GF-D8 (cell line): Measurements from ENCODE around the gene ADGRA1.

Experiments
- DNase-seq: peaks from one replicate; lab custom pipeline; 2025; lab: John Stamatoyannopoulos, UW

The ADGRA1 gene

DNA sequence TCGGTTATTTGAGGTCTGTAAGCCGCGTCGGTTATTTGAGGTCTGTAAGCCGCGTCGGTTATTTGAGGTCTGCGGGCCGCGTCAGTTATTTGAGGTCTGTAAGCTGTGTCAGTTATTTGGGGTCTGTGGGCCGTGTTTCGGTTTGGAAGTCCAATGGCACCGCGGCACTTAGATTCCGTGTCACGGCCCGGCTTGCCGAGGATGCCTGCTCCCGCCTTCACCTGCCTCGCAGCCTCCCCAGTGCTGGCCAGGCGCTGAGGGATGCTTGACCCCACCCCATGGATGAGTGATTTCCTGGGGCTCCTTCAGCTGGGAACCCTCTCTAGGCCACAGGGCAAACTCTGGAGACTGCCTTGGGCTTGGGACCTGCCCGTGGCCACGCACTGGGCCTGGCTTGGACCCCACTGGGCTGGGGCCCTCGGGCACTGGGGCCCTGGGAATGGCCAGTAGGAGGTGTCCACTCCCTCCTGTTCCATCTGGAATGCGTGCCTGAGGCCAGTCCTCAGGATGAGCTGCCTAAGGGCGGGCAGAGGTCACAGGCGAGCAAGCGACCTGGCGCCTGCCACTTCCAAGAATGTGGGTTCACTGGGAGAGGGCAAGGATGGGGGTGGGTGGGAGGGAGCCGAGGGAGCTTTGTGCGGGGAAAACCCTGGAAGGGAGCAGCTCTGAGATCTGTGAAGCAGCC, 25.6 kb downstream of the ADGRA1 start:
- DNase-seq: no peak

DNA sequence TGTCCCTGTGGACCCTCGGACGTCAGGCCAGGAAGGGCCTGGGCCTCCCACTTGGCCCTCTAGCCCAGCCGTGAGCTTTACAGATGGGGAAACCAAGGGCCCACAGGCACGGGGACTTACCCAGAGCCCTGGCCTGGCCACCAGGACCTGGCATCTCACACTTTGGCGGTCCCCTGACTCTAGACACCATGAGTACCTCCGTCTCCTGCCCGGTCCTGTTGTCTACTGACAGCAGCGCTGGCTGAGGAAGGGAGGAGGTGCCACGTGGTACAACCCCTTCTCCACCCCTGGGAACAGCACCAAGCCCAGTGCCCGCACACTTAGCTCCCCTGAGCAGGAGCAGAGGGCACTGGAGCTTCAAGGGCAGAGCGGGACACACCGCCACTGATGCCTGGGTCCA, 26.1 kb downstream of the ADGRA1 start:
- DNase-seq: no peak

DNA sequence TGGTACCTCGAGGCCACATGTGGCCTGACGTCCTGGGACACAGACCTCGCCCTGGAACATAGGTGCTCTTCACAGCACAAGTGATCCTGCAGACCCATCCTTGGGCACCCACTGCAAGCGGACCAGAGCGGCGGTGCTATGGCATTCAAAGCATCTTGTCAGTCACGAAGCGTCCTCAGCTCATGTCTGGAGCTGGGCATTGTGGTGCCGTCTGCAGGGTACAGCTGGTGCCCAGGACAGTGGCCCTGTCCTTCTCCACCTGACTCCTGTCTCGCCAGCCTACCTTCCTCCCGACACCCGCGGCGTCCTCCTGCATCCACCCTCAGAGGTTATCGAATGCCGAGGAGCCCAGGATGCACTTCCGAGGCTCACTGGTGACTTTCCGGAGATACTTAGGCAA, 26.5 kb downstream of the ADGRA1 start:
- DNase-seq: no peak

DNA sequence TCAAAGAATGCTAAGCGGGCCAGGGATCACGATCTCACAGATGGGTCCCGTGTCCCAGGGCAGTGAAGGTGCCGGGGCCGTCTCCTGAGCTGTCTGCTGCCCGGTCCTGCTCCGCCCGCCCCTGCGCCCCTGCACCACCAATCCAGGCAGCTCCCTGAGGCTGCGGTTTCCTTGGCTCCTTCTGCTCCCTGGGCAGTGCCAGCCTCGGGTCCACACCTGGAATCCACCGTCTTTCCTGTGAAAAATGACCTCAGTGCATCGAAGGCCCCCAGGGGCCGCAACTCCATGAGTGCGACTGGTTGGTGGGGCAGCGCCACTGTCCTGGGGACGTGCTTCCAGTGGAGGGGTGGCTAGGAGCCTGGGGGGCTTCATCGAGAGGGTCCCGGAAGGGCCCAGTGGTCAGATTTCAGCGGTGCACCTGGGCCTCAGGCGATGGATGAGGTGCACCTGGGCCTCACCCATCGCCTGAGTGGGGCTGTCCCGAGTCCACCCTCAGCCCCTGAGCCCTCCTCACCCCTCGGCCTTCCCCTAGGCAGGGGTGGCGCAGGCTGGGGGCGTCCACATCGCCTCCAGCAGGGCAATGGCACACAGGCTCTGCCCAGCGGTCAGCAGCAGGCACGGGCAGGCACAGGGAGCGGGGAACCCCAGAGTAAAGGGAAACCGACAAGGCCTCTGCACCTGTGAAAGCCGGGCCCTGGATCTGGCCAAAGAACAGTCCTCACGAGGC, 27.2 kb downstream of the ADGRA1 start:
- DNase-seq: no peak

DNA sequence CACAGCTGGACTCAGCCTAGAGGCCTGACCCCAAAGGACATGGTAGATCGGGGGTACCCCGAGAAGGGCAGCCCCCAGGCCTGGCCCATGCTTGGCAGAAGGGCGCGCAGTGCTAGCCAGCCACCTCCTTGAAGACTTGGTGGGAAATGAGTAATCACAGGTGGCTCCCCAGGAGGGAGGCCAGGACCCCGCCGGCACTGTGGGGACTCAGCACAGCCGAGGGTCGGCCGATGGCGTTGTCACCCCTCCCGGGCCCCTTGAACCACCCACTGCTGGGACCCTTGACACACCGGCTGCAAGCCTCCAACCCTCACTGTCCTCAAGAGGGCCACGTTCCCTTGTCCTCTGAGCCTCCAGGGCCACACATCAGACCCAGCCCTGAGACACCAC, 27.7 kb downstream of the ADGRA1 start:
- no peak for DNase-seq

DNA sequence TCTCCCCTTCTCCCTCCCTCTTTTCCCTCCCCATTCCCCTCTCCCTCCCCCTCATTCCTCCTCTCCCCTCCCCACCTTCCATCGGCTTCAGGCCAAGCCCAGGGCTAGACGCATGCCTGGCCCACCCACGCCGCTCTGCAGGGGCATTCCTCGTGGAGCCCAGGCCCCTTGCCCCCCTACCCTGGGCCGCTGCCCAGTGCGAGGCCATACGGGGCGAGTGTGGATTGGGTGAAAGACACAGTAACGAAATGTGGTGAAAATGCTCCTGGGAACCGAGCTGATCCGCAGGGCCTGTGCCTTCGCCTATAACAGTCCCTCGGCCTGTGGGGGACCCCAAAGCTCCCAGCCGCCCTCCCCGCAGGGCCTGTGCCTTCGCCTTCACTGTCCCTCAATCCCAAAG, 28.3 kb downstream of the ADGRA1 start:
- DNase-seq: no peak

DNA sequence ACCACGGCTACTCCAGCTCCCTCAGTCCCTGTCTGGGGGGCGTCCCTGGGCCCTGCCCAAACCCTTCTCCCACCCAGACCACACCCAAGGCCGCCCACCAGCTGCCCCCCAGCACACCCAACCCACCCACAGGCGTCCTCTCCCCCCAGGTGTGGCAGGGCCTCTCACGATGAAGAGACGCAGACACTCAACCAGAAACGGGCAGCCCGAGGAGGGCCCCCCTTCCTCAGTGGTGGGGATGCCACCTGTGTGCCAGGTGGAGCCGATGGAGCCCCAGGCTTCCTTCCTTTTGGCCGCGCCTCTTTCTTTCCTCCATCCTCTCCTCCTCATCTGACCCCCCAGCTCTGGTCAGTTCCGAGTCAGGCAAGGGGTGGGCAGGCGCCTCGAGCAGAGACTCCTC, 28.7 kb downstream of the ADGRA1 start:
- DNase-seq: no peak

DNA sequence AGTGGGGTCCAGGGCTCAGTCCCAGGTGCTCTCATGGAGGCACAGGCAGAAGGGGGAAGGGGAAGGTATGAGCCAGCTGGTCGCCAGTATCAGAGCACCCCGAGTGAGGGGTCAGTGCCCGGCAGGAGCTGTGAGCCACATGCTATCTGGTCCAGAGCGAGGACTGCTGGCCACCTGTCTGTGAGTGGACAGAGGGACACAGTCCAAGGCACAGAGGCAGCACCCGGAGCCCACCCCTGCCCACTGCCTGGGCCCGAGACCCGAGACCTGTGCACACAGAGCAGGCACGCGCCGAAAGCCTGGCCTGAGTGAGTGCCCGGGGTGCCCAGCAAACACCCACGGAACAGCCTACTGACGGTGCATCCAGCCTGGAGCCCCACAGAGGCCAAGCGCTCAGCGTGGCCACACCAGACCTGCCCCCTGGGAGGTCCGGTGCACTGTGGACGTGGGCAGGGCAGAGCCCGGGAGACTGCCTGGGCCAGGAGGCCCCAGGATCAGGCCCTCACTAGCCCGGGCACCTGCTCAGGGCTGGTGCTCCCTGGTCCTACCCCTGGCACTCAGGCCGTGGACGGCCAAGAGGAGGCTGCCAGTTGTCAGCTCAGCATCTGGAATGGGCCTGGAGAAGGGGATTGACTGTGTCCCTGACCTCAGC, 29.4 kb downstream of the ADGRA1 start:
- no peak for DNase-seq

DNA sequence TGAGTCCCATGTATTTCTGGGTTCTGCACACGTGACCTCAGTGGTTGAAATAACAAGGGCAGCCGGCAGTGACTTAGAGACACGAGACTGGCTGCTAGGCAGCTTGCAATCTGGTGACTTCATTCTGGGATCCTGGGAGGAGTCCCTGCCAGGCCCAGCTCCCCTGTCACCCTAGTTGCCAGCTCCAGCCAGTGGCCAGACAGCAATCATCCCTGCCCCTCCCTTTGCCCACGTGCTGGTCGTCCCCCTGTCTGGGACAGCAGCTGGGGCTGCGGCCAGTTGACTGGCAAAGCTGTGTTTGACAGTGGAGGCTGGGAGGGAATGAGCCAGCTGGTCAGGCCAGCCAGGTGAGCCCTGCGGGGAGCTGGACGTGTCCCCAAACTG, 30.0 kb downstream of the ADGRA1 start:
- no peak for DNase-seq

DNA sequence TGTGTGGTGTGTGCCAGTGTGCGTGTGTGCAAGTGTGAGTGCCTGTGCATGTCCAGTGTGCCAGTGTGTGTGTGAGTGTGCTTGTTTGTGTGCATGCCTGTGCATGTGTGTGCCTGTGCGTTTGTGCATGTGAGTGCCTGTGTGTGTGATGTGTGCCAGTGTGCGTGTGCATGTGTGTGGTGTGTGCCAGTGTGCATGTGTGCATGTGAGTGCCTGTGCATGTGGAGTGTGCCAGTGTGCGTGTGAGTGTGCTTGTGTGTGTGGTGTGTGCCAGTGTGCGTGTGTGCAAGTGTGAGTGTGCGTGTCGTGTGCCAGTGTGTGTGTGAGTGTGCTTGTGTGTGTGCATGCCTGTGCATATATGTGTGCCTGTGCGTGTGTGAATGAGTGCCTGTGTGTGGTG, 33.8 kb downstream of the ADGRA1 start:
- no peak for DNase-seq

DNA sequence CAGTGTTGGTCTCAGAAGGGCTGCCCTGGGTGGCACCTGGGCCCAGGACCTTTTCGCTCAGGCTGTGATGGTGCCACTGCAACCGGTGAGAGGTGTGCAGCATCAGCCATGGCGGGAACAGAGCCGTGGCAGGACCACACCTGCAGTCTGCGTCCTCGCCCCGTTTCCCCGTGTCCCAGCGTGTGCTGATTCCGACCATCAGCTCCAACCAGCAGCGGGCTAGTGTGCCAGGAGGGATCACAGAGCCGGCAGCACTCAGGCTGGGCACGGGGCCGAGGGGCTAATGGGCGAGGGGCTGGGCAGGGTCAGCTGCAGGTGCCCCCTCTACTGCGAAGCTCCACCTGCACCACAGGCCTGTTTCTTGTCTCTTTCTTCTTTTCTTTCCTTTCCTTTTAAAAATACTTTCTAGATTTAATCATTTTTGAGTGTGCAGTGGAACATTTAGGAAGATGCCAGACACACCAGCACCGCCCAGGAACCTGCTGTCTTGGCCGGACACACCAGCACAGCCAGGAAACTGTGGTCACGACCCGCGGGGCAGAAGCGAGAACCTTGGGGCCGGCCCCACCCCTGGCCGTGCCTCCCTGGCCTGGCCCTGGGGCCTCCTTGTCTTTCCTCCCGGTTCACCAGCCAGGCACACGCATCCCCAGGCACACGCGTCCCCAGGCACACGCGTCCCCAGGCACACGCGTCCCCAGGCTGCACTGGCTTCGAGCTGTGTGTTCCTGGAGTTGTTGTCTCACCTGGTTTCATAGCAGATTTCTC, 34.6 kb downstream of the ADGRA1 start:
- no peak for DNase-seq

DNA sequence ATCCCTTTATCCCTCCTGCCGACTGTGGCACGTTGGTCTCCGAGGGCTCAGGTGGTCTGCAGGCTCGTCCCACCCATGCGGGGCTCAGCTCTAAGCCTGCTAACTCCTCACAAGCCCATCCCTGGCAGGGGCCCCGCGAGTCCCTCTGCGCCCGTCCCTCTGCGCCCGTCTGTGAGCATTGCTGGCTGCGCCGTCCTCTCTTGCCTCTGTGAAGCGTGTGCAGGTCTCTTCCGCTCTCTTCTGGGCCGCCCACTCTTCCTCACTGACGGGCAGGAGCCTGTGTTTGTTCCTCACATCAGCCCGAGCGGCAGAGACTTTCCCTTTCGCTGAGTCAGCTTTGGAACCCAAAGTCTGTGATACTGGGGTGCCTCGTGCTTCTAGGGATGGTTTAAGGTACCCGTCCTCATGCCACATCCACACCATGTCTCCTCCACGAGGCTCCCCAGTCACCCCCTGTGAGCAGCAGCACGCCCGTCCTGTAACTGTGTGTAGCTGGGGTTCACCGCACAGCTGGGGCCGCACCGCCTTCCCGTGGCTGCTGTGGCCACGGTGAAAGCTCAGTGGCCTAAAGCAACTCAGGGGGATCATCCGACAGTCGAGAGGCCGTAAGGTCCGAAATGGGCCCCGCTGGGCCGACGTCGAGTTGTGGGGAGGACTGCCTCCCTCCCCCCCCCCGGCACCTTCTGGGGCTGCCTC, 35.5 kb downstream of the ADGRA1 start:
- no peak for DNase-seq

DNA sequence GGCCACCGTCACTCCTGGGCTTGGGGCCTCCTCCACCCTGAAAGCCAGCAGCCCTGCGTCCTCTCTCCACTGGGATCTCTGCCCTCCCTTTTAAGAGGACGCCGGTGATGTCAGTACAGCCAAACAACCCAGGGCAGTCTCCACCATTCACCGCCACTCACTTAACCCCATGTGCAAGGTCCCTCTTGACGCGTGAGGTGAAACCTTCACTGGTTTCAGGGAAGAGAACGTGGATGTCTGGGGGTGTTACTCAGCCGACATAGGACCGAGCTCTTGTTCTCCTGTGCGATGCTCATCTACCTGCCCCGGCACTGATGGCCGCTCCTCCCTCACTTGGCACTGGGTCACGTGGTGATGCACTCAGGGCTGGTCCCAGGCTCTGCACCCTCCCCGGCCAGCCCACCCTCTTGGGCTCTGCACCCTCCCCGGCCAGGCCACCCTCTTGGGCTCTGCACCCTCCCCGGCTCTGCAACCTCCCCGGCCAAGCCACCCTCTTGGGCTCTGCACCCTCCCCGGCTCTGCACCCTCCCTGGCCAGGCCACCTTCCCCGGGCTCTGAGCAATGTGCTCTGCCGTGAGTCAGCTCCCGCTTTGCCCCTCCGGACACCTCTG, 36.1 kb downstream of the ADGRA1 start:
- no peak for DNase-seq

DNA sequence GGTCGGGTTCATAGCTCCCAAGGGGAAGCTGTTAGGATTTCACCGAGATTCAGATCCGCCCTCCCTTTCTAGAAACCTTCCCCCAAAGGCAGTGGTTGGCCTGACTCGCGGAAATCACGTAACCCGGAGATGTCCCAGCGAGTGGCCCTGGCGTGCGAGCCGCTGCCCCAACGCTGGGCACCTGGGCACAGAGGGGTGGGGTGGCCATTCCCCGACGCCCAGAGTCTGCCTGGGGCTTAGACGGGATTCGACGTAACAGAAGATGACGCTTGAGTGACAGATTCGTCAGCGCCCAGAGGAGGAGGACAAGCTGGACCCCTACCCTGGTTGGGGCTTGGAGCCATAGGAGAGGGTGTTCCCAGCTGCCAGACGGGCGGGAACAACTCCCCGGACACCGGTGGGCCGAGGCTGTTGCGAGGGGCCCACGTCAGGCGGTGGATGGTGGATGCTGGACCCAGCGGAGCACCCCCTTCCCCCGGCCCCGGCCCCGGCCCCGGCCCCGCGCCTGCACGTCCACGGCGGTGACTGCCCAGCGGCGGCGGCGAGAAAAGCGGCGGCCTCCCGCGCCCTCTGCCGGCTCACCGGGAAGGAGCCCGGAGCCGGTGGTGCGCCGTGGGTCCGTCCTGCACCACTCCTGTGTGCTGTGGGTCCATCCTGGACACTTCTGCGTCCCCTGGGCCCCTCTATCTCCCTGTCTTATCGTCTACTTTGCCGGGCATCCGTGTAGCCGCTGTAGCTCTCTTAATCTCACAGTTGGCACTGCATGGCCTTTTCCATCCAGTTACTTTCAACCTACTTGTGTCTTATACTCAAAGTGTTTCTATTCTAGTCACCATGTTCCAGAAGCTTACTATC, 36.9 kb downstream of the ADGRA1 start:
- DNase-seq: no peak

DNA sequence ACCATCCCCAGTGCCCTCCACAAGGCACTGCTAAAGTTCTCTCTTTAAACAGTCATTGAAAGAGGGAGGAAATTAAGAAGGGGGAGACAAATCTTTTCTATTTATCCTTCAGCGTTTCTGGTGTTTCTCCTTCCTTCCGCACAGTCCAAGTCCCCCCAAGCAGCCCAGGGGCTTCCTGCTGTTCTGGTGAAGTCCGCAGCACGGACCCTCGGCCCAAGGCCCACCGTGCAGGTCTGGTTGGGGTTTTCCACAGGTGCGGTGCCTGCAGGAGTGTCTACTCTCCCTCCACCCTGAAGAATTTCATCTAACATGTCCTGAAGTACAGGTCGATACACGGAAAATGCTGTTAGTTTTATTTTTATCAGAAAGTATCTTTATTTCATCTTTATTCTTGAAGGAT, 38.2 kb downstream of the ADGRA1 start:
- no peak for DNase-seq

DNA sequence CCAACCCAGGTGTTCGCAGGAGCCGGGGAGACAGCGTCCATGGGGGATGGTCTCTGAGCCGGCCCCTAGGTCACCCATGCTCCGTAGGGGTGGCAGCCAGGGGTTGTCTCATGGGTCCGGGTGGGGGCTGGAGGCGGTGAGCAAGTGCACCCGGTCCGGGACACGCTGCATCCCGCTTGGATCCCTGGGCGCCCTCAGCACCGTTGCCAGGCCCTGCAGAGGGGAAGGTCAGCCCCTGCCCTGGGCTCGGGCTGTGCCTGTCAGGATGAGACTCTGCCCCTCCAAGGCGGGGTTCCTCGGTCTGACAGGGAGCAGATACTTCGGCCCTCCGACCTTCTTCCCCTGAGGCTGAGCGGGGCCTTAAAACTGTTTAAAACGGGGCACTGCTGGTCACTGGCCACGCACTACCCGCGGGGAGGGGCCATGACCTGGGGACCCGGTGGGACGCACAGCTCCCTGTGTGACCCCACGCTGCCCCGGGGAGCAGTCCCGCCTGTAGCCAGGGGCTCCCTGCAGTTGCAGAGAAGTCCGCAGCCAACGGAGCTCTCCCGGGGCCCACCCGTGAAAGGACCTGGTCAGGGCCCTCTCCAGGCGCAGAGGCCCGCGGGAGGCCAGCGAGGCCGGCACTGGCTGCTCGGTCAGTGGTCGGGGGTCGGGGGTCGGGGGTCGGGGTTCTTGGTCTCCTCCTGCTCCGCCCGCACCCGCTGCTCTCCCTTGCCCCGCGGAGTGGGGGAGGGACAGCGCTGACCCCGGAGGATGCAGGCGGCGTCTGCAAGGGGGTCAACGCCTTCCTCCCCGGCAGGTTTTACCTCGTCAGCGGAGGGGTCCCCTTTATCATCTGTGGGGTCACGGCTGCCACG, 38.9 kb downstream of the ADGRA1 start:
- no peak for DNase-seq

DNA sequence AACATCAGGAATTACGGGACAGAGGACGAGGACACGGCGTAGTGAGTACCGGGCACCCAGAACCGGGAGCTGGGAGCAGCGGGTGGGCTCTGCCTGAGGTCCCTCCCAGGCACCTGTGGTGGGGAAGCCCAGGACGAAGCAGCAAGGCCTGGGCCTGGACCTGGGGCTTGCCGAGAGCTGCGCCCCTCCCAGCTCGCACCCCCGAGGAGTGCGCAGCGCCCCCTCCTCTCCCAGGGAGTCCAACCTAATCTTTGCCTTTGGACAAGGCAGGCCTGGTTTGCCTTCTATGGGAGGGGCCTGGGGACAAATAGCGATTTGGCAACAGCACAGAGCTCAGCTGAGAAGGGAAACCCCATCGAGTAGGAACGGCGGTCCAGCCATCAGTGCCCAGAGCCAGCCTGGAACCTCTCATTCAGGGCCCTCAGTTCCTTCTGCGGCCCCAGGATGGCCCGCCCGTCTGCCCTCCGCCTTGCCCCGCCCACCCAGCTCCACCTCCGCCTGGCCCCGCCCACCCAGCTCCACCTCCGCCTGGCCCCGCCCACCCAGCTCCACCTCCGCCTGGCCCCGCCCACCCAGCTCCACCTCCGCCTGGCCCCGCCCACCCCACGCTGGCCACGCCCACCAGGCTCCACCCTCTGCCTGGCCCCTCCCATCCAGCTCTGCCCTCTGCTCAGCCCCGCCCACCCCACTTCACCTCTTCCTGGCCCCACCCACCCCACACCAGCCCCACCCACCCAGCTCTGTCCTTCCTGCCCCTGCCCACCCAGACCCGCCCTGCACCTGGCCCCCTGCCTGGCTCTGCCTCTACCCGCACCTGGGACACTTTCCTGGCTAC, 39.8 kb downstream of the ADGRA1 start:
- no peak for DNase-seq

DNA sequence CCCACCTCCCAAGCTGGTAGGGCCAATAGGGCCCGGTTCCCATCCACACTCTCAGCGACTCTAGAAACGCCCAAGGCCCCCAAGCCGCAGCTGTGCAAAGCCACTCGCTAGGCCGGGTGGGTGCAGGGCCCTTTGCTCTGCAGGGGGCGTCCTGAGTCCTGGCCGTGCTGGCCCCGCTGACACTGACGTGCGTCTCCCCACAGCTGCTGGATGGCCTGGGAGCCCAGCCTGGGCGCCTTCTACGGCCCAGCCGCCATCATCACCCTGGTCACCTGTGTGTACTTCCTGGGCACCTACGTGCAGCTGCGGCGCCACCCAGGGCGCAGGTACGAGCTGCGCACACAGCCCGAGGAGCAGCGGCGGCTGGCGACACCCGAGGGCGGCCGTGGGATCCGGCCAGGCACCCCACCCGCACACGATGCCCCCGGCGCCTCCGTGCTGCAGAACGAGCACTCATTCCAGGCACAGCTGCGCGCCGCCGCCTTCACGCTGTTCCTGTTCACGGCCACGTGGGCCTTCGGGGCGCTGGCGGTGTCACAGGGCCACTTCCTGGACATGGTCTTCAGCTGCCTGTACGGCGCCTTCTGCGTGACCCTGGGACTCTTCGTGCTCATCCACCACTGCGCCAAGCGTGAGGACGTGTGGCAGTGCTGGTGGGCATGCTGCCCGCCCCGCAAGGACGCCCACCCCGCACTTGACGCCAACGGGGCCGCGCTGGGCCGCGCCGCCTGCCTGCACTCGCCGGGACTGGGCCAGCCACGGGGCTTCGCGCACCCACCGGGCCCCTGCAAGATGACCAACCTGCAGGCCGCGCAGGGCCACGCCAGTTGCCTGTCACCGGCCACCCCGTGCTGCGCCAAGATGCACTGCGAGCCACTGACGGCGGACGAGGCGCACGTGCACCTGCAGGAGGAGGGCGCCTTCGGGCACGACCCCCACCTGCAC, 40.7 kb downstream of the ADGRA1 start:
- DNase-seq: no peak
